ENCODE results near the gene OLFML1. TPM values are rescaled to one million over a fixed set of nuclear protein-coding genes. Genes with fewer than 3 reads are reported as not detected.

Gene OLFML1
- total RNA-seq = 11.5 TPM

- no peak for DNase-seq (ENCODE audit: extremely low spot score in 2 of 2)
- Histone ChIP-seq H3K27ac (peak within 1 kb of the TSS; percentile 63), H3K4me1 (no peaks in the 10 kb centered on the region), H3K36me3 (no peaks in the 10 kb centered on the region), H3K9me3 (no peaks in the 10 kb centered on the region), H3K27me3 (no peaks in the 10 kb centered on the region), H3K4me3 (peak within 1 kb of the TSS; percentile 50 to 51)
- intact Hi-C loops (cut with DNase I) = no loop called here
- TF ChIP-seq CTCF (IDR thresholded peaks at IDR 0.05) (no peak), POLR2A (IDR thresholded peaks at IDR 0.05) (no peak), POLR2AphosphoS5 (IDR thresholded peaks at IDR 0.05; ENCODE audit: insufficient read depth in 1 of 2, low read depth in 1 of 2) (peak in 1 of 2 donors; percentile 57)
Observed at GRCh38 chr11:7485186-7486097, at the start of gene OLFML1. OLFML1 (plus strand) TSS chr11:7485506; CDS start chr11:7485876, 370 bp downstream.

DNA sequence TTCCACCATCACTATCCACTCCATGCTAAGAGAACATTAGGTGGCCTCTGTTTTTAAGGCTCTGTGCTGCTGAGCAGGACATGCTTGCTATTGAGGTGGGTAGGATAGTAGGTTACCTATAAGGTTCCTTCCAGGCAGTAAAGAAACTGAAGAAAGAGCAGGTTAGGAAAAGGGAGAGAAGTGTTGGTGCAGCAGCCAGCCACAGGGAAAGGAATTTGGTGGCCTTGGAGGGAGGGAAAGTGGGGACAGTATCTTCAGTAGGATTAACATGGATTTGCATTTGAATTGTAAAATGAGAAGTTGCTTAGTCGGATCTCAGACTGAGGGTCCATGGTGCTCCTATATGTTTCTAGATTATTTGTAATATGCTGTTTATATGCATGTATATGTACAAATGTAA, 49.2 kb upstream of the OLFML1 start:
- no peak for DNase-seq (ENCODE audit: extremely low spot score in 2 of 2)
- intact Hi-C loops (cut with DNase I) = no loop called here

DNA sequence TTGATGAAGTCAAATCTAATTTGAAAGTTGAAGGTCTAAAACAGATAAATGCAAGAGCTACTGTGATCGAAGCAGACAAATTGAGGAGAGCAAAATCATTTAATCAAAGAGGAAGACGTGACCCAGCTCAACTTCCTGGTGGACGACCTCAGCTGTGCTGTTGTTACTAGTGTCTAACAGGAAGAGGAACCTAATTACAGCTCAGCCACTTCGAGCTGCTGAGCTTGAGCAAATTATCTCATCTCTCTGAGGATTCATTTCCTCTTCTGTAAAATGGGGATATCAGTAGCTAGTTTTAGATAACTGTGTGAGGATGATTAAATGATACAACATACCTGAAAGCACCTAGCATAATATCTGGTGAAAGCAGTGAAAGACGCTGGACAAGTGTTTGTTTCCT, 48.6 kb upstream of the OLFML1 start:
- Histone ChIP-seq H3K27me3 (no peaks in the 10 kb centered on the region), H3K9me3 (no peaks in the 10 kb centered on the region), H3K4me1 (no peaks in the 10 kb centered on the region), H3K27ac (no peak overlapping the region), H3K36me3 (no peaks in the 10 kb centered on the region), H3K4me3 (no peak overlapping the region)
- DNase-seq (ENCODE audit: extremely low spot score in 2 of 2) = no peak
- intact Hi-C loops (cut with DNase I) = no loop called here
- TF ChIP-seq POLR2A (IDR thresholded peaks at IDR 0.05) (no peak), POLR2AphosphoS5 (IDR thresholded peaks at IDR 0.05; ENCODE audit: insufficient read depth in 1 of 2, low read depth in 1 of 2) (no peak), CTCF (IDR thresholded peaks at IDR 0.05) (no peak)

More for the DNA sequence above, 49.2 kb upstream of the OLFML1 start:
- no peak overlapping the region for H3K4me3 ChIP-seq
- no peaks in the 10 kb centered on the region for H3K4me1 ChIP-seq
- no peak overlapping the region for H3K27ac ChIP-seq
- H3K27me3 ChIP-seq = no peaks in the 10 kb centered on the region
- no peak for TF ChIP-seq POLR2AphosphoS5 (IDR thresholded peaks at IDR 0.05; ENCODE audit: insufficient read depth in 1 of 2, low read depth in 1 of 2)
- TF ChIP-seq POLR2A (IDR thresholded peaks at IDR 0.05) = no peak
- H3K36me3 ChIP-seq = no peaks in the 10 kb centered on the region
- no peaks in the 10 kb centered on the region for H3K9me3 ChIP-seq

DNA sequence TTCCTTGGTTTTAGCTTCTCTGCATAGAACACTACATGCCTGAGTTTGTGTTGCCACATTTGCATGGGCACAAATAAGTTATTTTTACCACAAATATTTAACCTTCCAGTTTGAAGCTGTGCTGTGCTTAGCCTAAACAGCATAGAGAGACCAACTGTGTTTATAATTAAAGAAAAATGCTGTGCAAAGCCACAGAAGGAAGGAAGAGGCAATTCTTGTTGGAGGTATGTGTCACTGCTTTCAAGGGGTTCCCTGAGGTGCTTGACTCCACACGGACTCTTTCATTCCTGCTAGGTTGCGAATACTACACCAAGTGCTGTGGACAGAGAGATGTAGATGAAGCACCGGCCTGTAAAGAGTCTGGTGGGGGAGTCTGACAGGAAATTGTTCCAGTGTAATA, 47.6 kb upstream of the OLFML1 start:
- no peaks in the 10 kb centered on the region for H3K4me1 ChIP-seq
- TF ChIP-seq POLR2A (IDR thresholded peaks at IDR 0.05) (no peak), CTCF (IDR thresholded peaks at IDR 0.05) (no peak), POLR2AphosphoS5 (IDR thresholded peaks at IDR 0.05; ENCODE audit: insufficient read depth in 1 of 2, low read depth in 1 of 2) (no peak)
- no peak overlapping the region for H3K27ac ChIP-seq
- H3K27me3 ChIP-seq = no peaks in the 10 kb centered on the region
- no peak for DNase-seq (ENCODE audit: extremely low spot score in 2 of 2)
- intact Hi-C loops (cut with DNase I) = no loop called here
- H3K9me3 ChIP-seq = no peaks in the 10 kb centered on the region
- no peak overlapping the region for H3K4me3 ChIP-seq
- H3K36me3 ChIP-seq = no peaks in the 10 kb centered on the region

GRCh38 chr11:7439746-7440320, 45.5 kb upstream of the OLFML1 start:
- TF ChIP-seq POLR2AphosphoS5 (IDR thresholded peaks at IDR 0.05; ENCODE audit: insufficient read depth in 1 of 2, low read depth in 1 of 2) = no peak
- TF ChIP-seq CTCF (IDR thresholded peaks at IDR 0.05) = no peak
- TF ChIP-seq POLR2A (IDR thresholded peaks at IDR 0.05) = no peak
- no peaks in the 10 kb centered on the region for H3K9me3 ChIP-seq
- no peak overlapping the region for H3K27ac ChIP-seq
- H3K4me1 ChIP-seq = no peaks in the 10 kb centered on the region
- DNase-seq (ENCODE audit: extremely low spot score in 2 of 2) = no peak
- H3K27me3 ChIP-seq = no peaks in the 10 kb centered on the region
- intact Hi-C loops (cut with DNase I) = no loop called here
- H3K36me3 ChIP-seq = no peaks in the 10 kb centered on the region
- no peak overlapping the region for H3K4me3 ChIP-seq
